Activated CD4-positive, alpha-beta T cell treated with anti-CD3 and anti-CD28 coated beads, Interleukin-2, Interleukin-6, amounts not matched to agents 100 ng/mL and 50 ng/mL, durations not matched to agents 16 hours and 8 hours (primary cell): ENCODE measurements around the gene TRRAP.

Experiments used
- DNase-seq: peaks from one replicate; pipeline ENCODE4 v3.0.0-alpha.2; 2020

Gene TRRAP

GRCh38 chr7:99008921-99009530 is 130.7 kb downstream of the TRRAP start:
- DNase-seq: no peak

GRCh38 chr7:99010281-99010680 is 131.9 kb downstream of the TRRAP start:
- DNase-seq: no peak

- no peak for DNase-seq
Measured at GRCh38 chr7:99011341-99011705, 133.0 kb downstream of the TRRAP start.

GRCh38 chr7:99011706-99012404 is 133.5 kb downstream of the TRRAP start:
- DNase-seq: no peak

- no peak for DNase-seq
Measured at GRCh38 chr7:99012722-99013121, 134.4 kb downstream of the TRRAP start.

- no peak for DNase-seq
Measured at GRCh38 chr7:99013266-99014112, 135.2 kb downstream of the TRRAP start.

- no peak for DNase-seq
Measured at GRCh38 chr7:99014113-99014985, 136.0 kb downstream of the TRRAP start.

GRCh38 chr7:99016196-99016595 is 137.9 kb downstream of the TRRAP start:
- DNase-seq: no peak

- no peak for DNase-seq
Measured at GRCh38 chr7:99019523-99020412, 141.4 kb downstream of the TRRAP start.

- DNase-seq: no peak
Measured at GRCh38 chr7:99020413-99020715, 142.0 kb downstream of the TRRAP start.

- DNase-seq: no peak
Measured at GRCh38 chr7:99021941-99022560, 143.7 kb downstream of the TRRAP start.

GRCh38 chr7:99024066-99024465 is 145.7 kb downstream of the TRRAP start:
- no peak for DNase-seq

GRCh38 chr7:99027241-99027640 is 148.9 kb downstream of the TRRAP start:
- no peak for DNase-seq

- DNase-seq: no peak
Measured at GRCh38 chr7:99027841-99028240, 149.5 kb downstream of the TRRAP start.

- DNase-seq: no peak
Measured at GRCh38 chr7:99028261-99028973, 150.1 kb downstream of the TRRAP start.

GRCh38 chr7:99029466-99030435 is 151.4 kb downstream of the TRRAP start:
- DNase-seq: no peak

GRCh38 chr7:99030457-99030856 is 152.1 kb downstream of the TRRAP start:
- no peak for DNase-seq

GRCh38 chr7:99030951-99031350 is 152.6 kb downstream of the TRRAP start:
- no peak for DNase-seq

GRCh38 chr7:99031496-99031895 is 153.2 kb downstream of the TRRAP start:
- no peak for DNase-seq

- DNase-seq: no peak
Measured at GRCh38 chr7:99032928-99033327, 154.6 kb downstream of the TRRAP start.
